BE2C (cell line): Measurements from ENCODE around the gene STUM.

Source experiments
- DNase-seq: peaks from one replicate; pipeline ENCODE4 v3.0.0-alpha.2; 2020
- H3K27me3 ChIP-seq: fragments of 250-450 bp; sonication (Bioruptor Pico); 2 replicates; pipeline ENCODE4 v1.5.1; 2020; ENCODE audit warnings: mild to moderate bottlenecking
- H3K36me3 ChIP-seq: fragments of 250-450 bp; sonication (Bioruptor Pico); 2 replicates; pipeline ENCODE4 v1.5.1; 2020; ENCODE audit warnings: mild to moderate bottlenecking
- H3K4me1 ChIP-seq: fragments of 250-450 bp; sonication (Bioruptor Pico); 2 replicates; pipeline ENCODE4 v1.5.1; 2020
- H3K4me3 ChIP-seq: 2 replicates; pipeline ENCODE4 v1.5.1; 2011; ENCODE audit warnings: low read depth, low read length
- H3K9me3 ChIP-seq: fragments of 250-450 bp; sonication (Bioruptor Pico); 2 replicates; pipeline ENCODE4 v1.5.1; 2020
- CTCF ChIP-seq: IDR thresholded peaks from 2 replicates; pipeline ENCODE4 v1.5.1; 2012; ENCODE audit warnings: mild to moderate bottlenecking, low read depth, low read length

The STUM gene

DNA sequence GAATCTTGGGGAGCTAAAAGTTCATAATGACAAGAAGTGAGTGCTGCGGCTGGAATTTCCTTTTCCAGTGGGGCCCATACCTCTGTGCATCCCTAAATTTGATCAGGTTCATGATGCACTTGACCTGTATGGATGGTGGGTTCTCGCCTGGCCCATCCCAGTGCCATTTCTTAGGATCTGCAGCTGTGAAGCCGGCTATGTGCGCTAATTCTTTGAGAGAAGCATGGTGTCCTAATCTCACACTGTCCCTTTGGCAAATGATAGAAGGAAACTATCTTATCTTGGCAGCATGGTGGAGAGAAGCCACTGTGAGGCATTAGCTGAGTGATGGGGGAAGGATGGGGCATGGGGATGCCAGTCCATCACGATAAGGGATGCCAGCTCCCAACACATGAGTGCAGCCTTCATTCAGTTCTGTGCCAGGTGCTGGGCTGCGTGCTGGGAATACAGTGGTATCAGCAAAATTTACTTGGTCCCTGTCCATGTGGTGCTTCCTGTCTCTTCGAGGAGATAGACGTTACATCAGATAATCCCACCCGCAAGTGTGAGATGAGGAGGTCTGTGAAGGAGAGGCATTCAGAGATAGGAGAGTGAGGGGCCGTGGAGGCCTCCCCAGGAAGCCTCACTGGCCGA is 30.5 kb downstream of the STUM start:
- Histone ChIP-seq H3K36me3 (no peaks in the 10 kb centered on the region), H3K9me3 (no peaks in the 10 kb centered on the region), H3K4me3 (no peak overlapping the region), H3K27me3 (no peaks in the 10 kb centered on the region), H3K4me1 (peaks cover 4% of the 10 kb centered on the region; the same call in 1 of the 2 replicates)
- no peak for DNase-seq
- no peak for TF ChIP-seq CTCF

DNA sequence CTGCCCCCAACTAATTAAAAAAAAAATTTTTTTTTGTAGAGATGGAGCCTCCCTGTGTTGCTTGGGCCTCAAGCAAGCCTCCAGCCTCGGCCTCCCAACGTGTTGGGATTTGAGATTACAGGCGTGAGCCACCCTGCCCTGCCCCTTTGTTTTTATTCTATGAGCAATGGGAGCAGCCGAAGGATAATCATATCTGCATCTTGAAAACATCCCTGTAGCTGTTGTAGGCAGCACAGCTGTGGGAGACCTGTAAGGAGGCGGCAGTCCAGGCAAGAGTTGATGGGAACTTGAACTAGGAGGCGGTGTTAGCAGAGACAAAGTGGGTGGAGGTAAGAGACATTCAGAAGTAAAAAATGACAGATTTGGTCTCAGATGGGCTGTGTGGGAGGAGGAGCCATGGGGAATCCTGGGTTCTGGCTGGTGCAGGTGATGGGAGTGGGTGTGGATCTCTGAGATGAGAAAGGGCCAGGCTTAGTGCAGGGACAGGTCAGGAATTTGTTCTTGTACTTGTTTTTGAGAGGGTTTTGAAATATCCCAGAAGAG is 31.3 kb downstream of the STUM start:
- H3K9me3 ChIP-seq = no peaks in the 10 kb centered on the region
- no peak for DNase-seq
- H3K4me3 ChIP-seq = no peak overlapping the region
- H3K4me1 ChIP-seq = peaks cover 4% of the 10 kb centered on the region; the same call in 1 of the 2 replicates
- H3K36me3 ChIP-seq = no peaks in the 10 kb centered on the region
- TF ChIP-seq CTCF = no peak
- no peaks in the 10 kb centered on the region for H3K27me3 ChIP-seq

DNA sequence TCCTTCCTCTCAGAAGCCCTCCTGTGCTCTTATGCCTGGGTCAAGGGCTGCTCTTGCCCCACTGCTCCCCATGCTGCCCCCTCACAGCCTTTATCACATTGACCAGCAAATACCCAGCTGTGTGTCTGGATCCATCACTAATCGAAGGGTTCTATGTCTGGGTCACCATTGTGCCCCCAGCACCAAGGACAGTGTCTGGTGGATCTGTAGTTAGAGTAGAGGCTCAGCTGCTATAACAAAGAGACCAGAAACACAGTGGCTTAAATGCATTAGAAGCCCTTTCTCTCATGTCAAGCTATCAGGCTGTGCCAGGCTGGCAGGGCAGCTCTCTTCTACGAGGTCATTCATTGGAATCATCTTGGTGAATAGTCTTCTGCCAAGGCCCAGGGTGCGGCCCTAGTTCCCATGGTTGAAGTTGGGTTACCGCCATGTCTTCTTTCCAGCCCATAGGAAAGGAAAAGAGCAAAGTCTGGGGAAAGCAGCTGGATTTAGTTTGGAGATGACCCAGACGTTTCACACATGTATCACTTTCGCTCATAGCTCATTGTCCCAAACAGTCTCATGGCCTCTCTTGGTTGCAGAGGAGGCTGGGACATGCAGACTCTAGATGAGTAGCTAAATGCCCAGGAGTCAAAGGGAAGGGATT is 32.2 kb downstream of the STUM start:
- no peak for DNase-seq
- Histone ChIP-seq H3K27me3 (no peaks in the 10 kb centered on the region), H3K4me3 (no peak overlapping the region), H3K36me3 (no peaks in the 10 kb centered on the region), H3K4me1 (no peaks in the 10 kb centered on the region), H3K9me3 (no peaks in the 10 kb centered on the region)
- TF ChIP-seq CTCF = no peak

DNA sequence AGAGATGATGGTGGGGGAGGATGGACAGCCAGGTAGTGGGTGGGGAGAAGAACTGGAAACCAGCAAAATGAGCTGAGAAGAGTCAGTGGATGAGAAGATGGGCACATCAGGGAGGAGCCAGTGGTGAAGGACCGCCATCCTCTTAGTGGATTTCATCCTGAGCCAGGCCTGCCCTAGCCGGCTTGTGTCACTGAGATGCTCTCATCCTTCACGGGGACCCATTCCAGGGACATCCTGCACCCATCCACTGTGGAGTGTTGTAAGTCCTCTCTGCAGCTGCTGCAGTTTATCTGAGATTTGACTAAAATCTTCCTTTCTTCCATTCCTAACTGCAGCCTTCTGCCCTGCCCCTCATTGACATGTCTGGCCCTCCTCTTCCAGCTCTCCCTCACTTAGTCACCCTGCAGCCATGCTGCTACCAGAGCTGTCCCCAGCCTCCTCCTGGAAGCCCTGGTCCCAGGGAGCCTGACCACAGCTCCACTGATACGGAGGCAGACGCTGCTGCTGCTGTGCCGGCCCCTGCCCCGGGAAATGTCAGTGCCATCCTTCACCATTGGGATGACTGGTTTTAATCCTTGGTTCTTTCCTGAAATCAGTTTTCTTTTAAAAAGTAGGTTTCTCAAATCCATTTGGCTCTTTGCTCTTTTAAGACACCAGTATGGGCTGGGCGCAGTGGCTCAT is 33.2 kb downstream of the STUM start:
- no peaks in the 10 kb centered on the region for H3K36me3 ChIP-seq
- no peak overlapping the region for H3K4me3 ChIP-seq
- DNase-seq = no peak
- no peaks in the 10 kb centered on the region for H3K27me3 ChIP-seq
- no peak for TF ChIP-seq CTCF
- H3K9me3 ChIP-seq = no peaks in the 10 kb centered on the region
- H3K4me1 ChIP-seq = no peaks in the 10 kb centered on the region

DNA sequence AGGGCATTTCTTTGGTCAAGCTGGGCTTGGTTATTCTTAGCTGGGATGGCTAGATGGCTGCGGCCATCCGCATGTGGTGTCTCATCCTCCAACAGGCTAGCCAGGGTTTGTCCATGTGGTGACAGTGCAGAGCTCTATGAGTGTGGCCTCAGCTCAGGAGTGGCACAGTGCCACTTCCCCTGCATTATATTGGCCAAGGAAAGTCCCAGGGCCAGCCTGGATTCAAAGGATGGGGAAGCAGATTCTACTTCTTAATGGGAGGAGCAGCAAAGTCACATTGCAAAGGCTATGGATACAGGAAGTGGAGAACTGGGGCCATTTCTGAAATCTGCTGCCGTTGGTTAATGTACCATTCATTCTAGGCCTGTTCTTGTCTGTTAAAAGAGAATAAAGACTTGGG is 34.4 kb downstream of the STUM start:
- Histone ChIP-seq H3K4me1 (no peaks in the 10 kb centered on the region), H3K4me3 (no peak overlapping the region), H3K27me3 (no peaks in the 10 kb centered on the region), H3K36me3 (no peaks in the 10 kb centered on the region), H3K9me3 (no peaks in the 10 kb centered on the region)
- DNase-seq = no peak
- no peak for TF ChIP-seq CTCF

- Histone ChIP-seq H3K36me3 (no peaks in the 10 kb centered on the region), H3K4me3 (no peak overlapping the region), H3K9me3 (no peaks in the 10 kb centered on the region), H3K4me1 (no peaks in the 10 kb centered on the region), H3K27me3 (no peaks in the 10 kb centered on the region)
- no peak for TF ChIP-seq CTCF
- no peak for DNase-seq
Observed at GRCh38 chr1:226584164-226584563, 35.6 kb downstream of the STUM start.
